Erythroblast (primary cell): ENCODE data around the gene IMMP2L.

Experiments
- GATA1 ChIP-seq: IDR thresholded peaks from 2 replicates; pipeline ENCODE4 v1.6.1; 2011; ENCODE audit warnings: low read depth, mild to moderate bottlenecking, control low read depth, low read length, moderate library complexity
- POLR2A ChIP-seq: IDR thresholded peaks from 2 replicates; pipeline ENCODE4 v1.6.1; 2011; ENCODE audit warnings: mild to moderate bottlenecking, low read length

- TF ChIP-seq POLR2A = no peak
- TF ChIP-seq GATA1 = no peak
Measured at GRCh38 chr7:111594602-111595001, 32.3 kb upstream of the IMMP2L start.
